Prostate gland (tissue), 2 donors: ENCODE data around the gene MALAT1. TPM values are rescaled to one million over a fixed set of nuclear protein-coding genes. Genes with fewer than 3 reads are reported as not detected.

Experiments
- DNase-seq: peaks from one replicate; pipeline ENCODE4 v3.0.0-alpha.2; 2019; ENCODE audit warnings: low spot score
- H3K27ac ChIP-seq, 2 donors: fragments of 200-600 bp; sonication (generic); 2 replicates each; pipeline ENCODE4 v1.5.1; 2017 to 2019
- H3K27me3 ChIP-seq: fragments of 200-600 bp; sonication (generic); replicated peaks from 2 replicates; pipeline ENCODE4 v1.5.1; 2019; ENCODE audit not compliant: insufficient read depth
- H3K36me3 ChIP-seq, 2 donors: fragments of 200-600 bp; sonication (generic); 1 replicate in 1 of 2; 2 replicates in 1 of 2; pipeline versions ENCODE4 v1.5.1 to v1.8.1; 2017 to 2019
- H3K4me1 ChIP-seq: fragments of 200-600 bp; sonication (generic); replicated peaks from 2 replicates; pipeline ENCODE4 v1.5.1; 2019
- H3K4me3 ChIP-seq, 2 donors: fragments of 200-600 bp; sonication (generic); 2 replicates each; pipeline ENCODE4 v1.5.1; 2017 to 2019
- H3K9me3 ChIP-seq: fragments of 200-600 bp; sonication (generic); 2 replicates; pipeline ENCODE4 v1.5.1; 2017
- CTCF ChIP-seq, 4 experiments: fragments of 200-600 bp in 2 of 4; fragments of 450-650 bp in 2 of 4; sonication (generic) in 2 of 4; IDR thresholded peaks; 1 replicate in 3 of 4; 2 replicates in 1 of 4; pipeline ENCODE4 v1.5.1; 2016 to 2019; ENCODE audit warnings: antibody characterized with exemption in 4 of 4, mild to moderate bottlenecking in 2 of 4, moderate library complexity in 2 of 4
- POLR2A ChIP-seq: fragments of 450-650 bp; IDR thresholded peaks from one replicate; pipeline ENCODE4 v1.6.1; 2016; ENCODE audit warnings: antibody characterized with exemption, mild to moderate bottlenecking
- POLR2AphosphoS5 ChIP-seq: sonication (generic); formaldehyde crosslinking; IDR thresholded peaks from one replicate; pipeline ENCODE4 v1.6.1; 2017; ENCODE audit warnings: antibody characterized with exemption
- WGBS: methylation state at CpG from one replicate; pipeline ENCODE4 v1.1.5; 2018; 5-methylcytosine and 5-hydroxymethylcytosine counted together
- intact Hi-C: fragments of 100-400 bp; cut with DNase I; formaldehyde crosslinking; loops from one replicate; pipeline ENCODE4 v1.14.2; 2022
- total RNA-seq, 2 donors: library from RNA; depleted of rRNA; stranded (reverse); fragments of >200 nt; gene quantifications; one replicate each; pipeline ENCODE4 v1.1.0, GENCODE V29; 2016

The MALAT1 gene
- total RNA-seq, 2 donors from 2014 or later = 5,964 to 9,097 TPM

- H3K27ac ChIP-seq = peak overlapping the region; percentile 98 to 100
- WGBS = 1% methylated on average over 3 of the region's 3 CpGs
- DNase-seq = no peak
- H3K4me3 ChIP-seq = peak overlapping the region; percentile 80 to 88
- intact Hi-C loops = loop anchor here (2.0 kb wide), 2 partner anchors 27 to 81 kb away; no protein-coding TSS in a partner anchor
- no peak for TF ChIP-seq POLR2AphosphoS5
- TF ChIP-seq POLR2A = no peak
- no peak for TF ChIP-seq CTCF (IDR thresholded peaks at IDR 0.05)
- no peaks in the 10 kb centered on the region for H3K9me3 ChIP-seq
- no peaks in the 10 kb centered on the region for H3K27me3 ChIP-seq
- peaks cover 20 to 24% of the 10 kb centered on the region in 2 donors for H3K36me3 ChIP-seq
- peaks cover 8% of the 10 kb centered on the region for H3K4me1 ChIP-seq
Observed at GRCh38 chr11:65499713-65500386, 1.0 kb downstream of the MALAT1 start.

- H3K27ac ChIP-seq = peak overlapping the region; percentile 98 to 100
- intact Hi-C loops = no loop called here
- no peaks in the 10 kb centered on the region for H3K27me3 ChIP-seq
- H3K9me3 ChIP-seq = no peaks in the 10 kb centered on the region
- H3K4me3 ChIP-seq = peak overlapping the region; percentile 80 to 88
- H3K4me1 ChIP-seq = peaks cover 7% of the 10 kb centered on the region
- TF ChIP-seq POLR2AphosphoS5 = peak; percentile 93
- TF ChIP-seq CTCF (IDR thresholded peaks at IDR 0.05) = peak in 1 of 4 experiments; percentile 11
- no peak for TF ChIP-seq POLR2A
- DNase-seq = no peak
- H3K36me3 ChIP-seq = peaks cover 27 to 31% of the 10 kb centered on the region in 2 donors
- WGBS = under 1% methylated on average over 20 of the region's 20 CpGs
Observed at GRCh38 chr11:65500387-65501185, 1.7 kb downstream of the MALAT1 start.

- Histone ChIP-seq H3K4me1 (peaks cover 2% of the 10 kb centered on the region), H3K9me3 (no peaks in the 10 kb centered on the region), H3K27ac (peak overlapping the region; percentile 98 to 100), H3K36me3 (peaks cover 32 to 33% of the 10 kb centered on the region in 2 donors), H3K4me3 (peak overlapping the region; percentile 80 to 88), H3K27me3 (no peaks in the 10 kb centered on the region)
- no peak for TF ChIP-seq CTCF (IDR thresholded peaks at IDR 0.05)
- peak; percentile 17 for TF ChIP-seq POLR2A
- 0% methylated on average over 2 of the region's 2 CpGs for WGBS
- DNase-seq = no peak
- intact Hi-C loops = no loop called here
Observed at GRCh38 chr11:65501186-65501471, 2.3 kb downstream of the MALAT1 start.

- peak overlapping the region; percentile 80 to 88 for H3K4me3 ChIP-seq
- WGBS = 1% methylated on average over 3 of the region's 3 CpGs
- intact Hi-C loops = no loop called here
- H3K4me1 ChIP-seq = no peaks in the 10 kb centered on the region
- H3K27me3 ChIP-seq = no peaks in the 10 kb centered on the region
- no peak for DNase-seq
- peaks cover 32 to 33% of the 10 kb centered on the region in 2 donors for H3K36me3 ChIP-seq
- H3K9me3 ChIP-seq = no peaks in the 10 kb centered on the region
- TF ChIP-seq POLR2A (no peak), POLR2AphosphoS5 (peak; percentile 80)
- H3K27ac ChIP-seq = peak overlapping the region; percentile 98 to 100
Observed at GRCh38 chr11:65501472-65502273, 2.8 kb downstream of the MALAT1 start.

DNA sequence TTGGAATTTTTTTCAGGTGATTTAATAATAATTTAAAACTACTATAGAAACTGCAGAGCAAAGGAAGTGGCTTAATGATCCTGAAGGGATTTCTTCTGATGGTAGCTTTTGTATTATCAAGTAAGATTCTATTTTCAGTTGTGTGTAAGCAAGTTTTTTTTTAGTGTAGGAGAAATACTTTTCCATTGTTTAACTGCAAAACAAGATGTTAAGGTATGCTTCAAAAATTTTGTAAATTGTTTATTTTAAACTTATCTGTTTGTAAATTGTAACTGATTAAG lies 3.4 kb downstream of the MALAT1 start:
- no peak for DNase-seq
- H3K4me3 ChIP-seq = peak overlapping the region; percentile 80 to 88
- H3K27me3 ChIP-seq = no peaks in the 10 kb centered on the region
- no peak for TF ChIP-seq POLR2A
- no peak for TF ChIP-seq CTCF (IDR thresholded peaks at IDR 0.05)
- TF ChIP-seq POLR2AphosphoS5 = no peak
- peaks cover 32 to 33% of the 10 kb centered on the region in 2 donors for H3K36me3 ChIP-seq
- intact Hi-C loops = no loop called here
- no peaks in the 10 kb centered on the region for H3K4me1 ChIP-seq
- H3K27ac ChIP-seq = peak overlapping the region; percentile 98 to 100
- no peaks in the 10 kb centered on the region for H3K9me3 ChIP-seq
